ENCODE data around the gene BNIP5.
"Not testable (repeated sequence)": the region's sequence is repeated elsewhere in the genome, so short reads cannot be mapped to it uniquely, and the experiment has no call there.

The BNIP5 gene

DNA sequence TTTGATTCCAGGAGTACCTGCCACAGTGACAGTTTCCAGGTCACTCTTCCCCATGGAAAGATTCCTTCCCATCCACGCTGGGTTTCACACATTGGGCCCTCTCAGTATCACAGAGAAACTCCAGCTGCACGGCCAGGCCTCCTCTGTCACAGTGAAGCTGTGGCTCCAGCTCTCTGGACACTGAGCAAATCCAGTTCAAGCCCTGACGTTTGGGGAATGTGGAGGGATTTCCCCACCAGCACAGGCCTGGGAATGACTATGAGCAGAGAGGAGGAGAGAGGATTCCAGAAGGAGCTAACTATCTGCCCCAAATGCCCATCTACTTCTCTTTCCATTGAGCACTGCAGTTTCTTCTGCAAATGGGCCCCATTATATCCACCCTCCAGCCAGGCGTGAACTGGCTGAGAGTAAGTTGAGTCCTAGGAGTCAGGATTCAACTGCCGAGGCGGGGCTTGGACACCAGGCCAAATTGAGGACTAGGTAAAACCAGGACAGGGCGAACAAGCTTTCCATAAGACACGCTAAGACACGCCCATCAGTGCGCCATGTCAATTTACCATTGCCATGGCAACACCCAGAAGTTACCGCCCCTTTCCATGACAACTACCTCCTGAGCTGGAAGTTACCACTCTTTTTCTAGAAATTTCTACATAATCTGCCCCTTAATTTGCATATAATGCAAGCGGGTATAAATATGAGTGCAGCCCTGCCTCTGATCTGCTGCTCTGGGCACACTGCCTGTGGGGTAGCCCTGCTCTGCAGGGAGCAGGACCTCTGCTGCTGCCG lies 9.2 kb upstream of the BNIP5 start:
- in situ Hi-C loops (cut with MboI; ENCODE audit: low sequenced_read_pairs), result no loop called here

DNA sequence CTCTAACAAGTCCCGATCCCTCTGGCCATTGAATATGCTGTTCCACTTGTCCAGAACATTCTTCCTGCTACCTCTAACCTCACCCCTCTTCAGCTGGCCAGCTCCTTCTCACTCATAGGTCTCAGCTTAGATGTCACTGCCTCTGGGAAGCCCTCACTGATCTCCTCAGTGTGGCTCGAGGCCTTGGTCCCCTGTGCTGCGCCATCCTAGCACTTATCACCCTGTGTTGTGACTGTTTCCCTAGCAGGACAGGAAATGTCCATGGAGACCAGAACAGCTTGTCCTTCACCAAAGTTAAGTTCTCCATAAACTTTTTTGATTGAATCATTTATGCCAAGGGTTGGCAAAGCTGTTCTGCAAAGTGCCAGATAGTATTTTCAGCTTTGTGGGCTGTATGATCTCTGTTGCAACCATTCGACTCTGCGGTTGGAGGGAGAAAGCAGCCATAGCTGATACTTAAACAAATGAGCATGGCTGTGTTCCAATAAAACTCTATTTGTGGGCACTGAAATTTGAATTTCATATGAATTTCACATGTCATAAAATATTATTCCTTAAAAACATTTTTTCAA lies 6.5 kb upstream of the BNIP5 start:
- in situ Hi-C loops (cut with MboI; ENCODE audit: low sequenced_read_pairs), result no loop called here

DNA sequence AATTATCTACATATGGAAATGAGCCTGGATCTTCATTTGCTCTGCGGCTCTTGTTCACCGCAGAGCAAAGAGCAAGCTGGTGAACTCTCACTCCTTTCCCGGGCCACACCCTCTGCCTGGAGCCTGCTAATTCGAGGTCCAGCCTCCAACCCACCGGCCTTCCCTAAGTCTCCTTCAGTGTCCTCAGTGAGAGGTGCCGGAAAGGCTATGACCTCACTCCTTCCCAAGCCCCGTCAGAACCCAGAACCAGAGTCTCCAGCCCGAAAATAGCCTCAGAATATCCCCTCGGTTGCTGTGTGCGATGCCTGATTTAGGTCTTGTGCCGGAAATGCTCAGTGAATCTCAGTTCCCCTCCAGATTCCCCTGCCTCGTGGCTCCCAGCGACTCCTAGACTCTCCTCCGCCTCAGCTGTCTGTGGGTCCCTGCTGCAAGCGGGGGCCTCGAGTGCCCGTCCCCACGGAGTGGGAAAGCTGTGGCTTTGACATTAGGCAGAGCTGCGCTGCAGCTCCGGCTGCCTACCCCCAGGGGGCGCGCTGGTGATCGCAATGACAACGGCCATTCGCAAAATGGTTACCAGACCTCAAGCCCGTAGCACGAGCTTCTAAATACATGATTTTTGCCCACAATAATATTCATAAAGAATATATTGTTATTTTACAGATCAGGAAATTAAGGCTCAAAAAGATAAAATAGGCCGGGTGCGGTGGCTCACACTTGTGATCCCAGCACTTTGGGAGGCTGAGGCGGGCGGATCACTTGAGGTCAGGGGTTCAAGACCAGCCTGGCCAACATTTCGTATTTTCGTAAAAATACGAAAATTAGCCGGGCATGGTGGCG lies 4.1 kb upstream of the BNIP5 start:
- in situ Hi-C loops (cut with MboI; ENCODE audit: low sequenced_read_pairs), result no loop called here

DNA sequence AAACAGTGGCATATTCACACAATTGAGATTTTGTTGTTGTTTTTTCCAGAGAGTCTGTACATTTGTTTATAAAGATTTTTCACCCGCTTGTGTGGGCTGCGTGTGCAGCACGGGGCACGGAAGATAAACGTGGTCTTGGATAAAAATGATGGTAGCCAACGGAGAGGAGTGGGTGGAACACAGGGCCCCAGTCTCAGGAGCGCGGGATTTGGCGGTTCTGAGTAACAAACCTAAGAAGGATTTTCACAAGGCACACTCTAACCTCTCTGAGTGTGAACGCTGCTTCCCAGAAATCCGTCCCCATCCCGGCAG lies 3.6 kb upstream of the BNIP5 start:
- in situ Hi-C loops (cut with MboI; ENCODE audit: low sequenced_read_pairs), result no loop called here

DNA sequence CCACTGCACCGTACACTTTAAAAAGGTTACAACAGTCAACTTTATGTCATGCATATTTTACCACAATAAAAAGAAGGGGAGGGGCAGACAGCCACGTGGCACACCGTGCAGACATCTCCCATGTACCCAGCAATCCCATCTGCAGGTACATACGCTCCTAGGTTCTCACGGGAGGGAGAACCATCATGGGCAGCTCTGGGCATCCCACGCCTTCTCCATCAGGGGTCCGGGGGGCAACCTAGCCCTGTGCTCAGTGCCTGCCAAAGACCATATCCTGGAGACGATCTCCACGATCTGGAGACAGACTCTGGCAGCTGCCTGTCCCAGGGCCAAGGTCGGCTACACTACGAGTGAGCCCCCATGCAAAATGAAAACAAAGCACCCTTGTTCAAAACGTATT lies 2.5 kb upstream of the BNIP5 start:
- in situ Hi-C loops (cut with MboI; ENCODE audit: low sequenced_read_pairs), result no loop called here

DNA sequence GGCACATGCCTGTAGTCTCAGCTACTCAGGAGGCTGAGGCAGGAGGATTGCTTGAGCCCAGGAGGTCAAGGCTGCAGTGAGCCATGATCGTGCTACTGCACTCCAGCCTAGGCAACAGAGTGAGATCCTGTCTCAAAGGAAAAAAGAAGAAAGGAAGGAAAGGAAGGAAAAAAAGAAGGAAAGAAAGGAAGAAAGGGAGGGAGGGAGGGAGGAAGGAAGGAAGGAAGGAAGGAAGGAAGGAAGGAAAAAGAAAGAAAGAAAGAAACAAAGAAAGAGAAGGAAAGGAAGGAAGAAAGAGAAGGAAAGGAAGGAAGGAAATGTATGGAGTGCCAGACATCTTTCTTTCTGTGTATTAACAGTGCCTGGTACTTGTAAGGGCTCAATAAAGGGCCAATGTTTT lies 1.5 kb upstream of the BNIP5 start:
- in situ Hi-C loops (cut with MboI; ENCODE audit: low sequenced_read_pairs), result not testable (repeated sequence)

DNA sequence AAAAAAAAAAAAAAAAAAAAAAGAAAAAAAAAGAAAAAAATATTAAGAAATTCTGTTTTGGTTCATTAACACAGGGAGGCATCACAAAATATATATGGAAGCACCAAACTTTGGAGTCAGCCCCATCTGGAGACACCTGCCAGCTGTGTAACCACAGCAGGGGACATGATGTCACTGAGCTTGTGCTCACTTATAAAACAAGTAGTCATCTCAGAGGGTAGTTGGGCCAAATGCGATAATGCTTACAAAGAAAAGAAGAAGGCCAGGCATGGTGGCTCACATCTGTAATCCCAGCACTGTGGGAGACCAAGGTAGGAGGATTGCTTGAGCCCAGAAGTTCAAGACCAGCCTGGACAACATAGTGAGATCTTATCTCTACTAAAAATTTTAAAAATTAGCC lies 1.1 kb upstream of the BNIP5 start:
- in situ Hi-C loops (cut with MboI; ENCODE audit: low sequenced_read_pairs), result no loop called here

DNA sequence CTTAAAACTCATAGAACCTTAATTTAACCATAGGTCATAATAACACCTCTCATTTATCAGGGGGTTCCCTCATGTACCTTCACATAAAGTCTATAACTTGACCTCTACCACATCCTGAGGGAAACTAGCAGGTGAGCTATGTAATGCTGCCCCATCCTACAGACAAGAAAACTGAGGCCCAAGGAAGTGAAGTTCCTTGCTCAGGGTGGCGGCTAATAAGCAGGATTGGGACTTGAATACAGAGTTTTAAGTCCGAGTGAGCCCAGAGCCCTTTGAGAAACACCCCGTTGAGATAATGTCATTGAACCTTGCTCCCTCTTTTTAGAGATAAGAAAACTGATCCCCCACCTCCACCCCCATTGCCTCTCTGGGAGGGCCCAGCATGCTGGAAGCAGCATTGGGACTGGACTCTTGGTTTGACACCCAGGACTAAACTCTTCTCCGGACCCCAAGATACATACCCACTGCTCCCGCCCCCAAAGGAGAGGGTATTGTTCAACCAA lies 429 bp downstream of the BNIP5 start:
- in situ Hi-C loops (cut with MboI; ENCODE audit: low sequenced_read_pairs), result no loop called here

DNA sequence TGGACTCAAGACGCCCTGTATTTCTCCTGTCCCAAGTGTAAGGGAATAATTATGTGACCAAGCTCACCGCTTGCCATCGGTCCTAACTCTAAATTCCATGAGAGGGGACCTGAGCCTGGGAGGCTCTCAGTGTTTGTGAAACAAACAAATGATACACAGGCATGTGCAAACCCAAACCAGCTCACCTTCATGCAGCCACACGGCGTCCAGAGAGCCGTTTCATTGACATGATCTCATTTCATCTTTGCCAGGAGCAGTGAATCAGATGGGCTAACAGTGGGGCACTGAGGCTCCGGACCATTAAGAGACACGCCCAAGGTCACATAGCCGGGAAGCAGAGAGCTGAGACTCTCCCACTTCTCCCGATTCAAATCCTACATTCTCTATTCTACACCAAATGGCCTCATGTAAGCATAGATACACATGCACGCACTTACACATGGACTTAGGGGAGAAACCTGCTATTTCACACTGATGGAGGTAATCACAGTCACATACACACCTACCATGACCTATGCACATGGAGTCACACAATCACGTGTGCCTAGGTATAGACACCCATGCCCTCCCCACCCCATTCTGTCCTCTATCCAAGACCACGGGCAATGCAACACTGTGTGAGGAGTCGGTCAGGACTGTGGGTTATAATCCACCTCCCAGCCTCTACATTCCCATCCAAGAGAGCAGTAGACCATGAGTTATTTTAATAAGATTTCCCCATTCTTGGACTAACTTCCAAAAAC lies 1.1 kb downstream of the BNIP5 start:
- in situ Hi-C loops (cut with MboI; ENCODE audit: low sequenced_read_pairs), result no loop called here

DNA sequence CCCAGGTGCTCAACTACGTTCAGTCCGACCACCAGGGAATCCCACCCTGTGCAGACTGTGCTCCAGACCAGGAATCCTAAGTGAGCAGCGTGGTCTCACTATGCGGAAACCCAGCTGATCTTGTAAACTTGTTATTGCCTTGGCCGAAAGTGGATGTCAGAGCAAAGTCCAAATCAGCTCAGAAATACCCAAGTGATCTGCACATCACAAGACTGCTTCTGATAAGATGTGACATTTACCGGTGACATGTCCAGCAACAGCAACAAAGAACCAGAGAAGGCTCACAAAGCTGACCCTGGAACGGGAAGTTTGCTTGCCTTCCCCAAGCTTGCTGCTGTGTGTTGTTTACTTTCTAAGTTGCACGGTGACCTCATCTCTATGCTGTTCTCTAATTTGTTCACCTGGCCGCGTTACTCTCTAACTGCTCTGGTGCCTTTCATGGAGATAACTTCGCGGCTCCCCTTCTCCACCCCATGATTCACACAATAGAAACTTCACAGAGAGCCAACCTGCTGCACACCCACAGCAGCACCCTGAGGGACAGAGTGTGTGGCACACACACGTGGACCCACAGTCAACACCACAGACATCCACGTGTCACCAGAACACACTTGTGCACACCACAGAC lies 1.7 kb downstream of the BNIP5 start:
- in situ Hi-C loops (cut with MboI; ENCODE audit: low sequenced_read_pairs), result no loop called here

DNA sequence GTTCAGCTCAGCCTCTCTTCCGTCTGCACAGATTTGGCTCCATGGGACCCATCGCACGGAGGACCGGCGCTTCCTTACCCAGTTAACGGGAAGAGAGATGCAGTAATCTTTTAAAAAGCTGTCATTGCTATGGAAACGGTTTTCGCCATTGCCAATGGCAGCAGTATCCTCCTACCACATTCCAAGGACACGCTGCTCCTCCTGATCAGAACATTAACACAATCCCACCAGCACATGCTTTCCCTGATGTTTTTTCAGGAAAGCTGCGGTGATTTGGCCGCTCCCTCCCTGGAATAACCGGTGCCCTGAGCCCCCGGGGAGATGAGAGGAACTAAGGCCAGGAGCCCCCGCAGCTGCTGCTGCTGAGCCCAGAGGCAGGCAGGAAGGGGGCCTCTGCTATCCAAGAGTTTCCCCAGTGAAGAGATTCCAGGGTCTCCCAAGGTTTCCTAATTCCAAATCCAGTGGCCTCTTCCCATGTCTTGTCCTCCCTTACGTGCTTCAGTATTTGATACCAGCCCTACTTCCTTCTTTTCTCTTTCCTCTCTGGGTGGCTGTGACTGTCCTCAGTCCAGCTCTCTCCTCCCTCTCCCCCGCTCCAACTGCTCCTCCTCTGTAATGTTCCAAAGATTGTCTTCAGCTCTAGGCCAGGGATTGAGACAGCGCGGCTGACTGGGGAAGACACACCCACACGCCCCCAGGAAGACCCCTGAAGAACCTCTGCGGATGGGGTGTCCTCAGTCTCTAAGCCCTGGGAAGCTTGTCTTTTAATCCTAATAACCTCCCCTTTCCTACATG lies 2.6 kb downstream of the BNIP5 start:
- in situ Hi-C loops (cut with MboI; ENCODE audit: low sequenced_read_pairs), result no loop called here

DNA sequence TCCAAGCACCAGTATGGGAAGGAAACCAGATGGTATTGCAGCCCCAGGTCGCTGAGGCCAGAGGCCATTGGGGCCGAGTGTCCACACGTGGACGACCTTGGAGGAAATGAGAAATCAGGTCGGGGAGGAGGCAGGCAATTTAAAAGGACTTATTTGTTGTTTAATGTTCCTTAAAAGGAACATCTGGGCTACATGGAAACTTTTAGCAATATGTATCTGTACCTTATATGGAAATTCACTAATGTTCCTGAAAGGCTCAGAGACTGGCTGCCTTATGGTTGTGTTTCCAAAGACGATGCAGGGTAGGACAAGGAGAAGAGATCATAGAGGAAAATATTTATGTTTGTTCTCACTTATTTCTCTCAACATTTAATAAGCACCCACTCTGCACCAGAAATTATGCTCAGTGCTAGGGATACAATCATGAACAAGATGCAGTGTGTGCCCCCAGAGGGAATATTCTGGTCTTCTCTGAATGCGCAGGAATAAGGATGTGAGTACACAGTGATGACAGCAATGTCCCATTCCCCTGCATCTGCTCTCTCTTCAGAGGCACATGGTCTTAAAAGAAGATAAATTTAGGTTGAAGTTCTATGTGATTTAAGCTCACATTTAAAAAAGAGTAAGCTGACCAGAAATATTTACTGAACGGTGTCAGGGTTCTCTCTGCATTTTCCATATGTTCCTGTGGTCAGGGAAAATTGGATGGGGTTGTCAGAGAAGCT lies 3.4 kb downstream of the BNIP5 start:
- in situ Hi-C loops (cut with MboI; ENCODE audit: low sequenced_read_pairs), result no loop called here

DNA sequence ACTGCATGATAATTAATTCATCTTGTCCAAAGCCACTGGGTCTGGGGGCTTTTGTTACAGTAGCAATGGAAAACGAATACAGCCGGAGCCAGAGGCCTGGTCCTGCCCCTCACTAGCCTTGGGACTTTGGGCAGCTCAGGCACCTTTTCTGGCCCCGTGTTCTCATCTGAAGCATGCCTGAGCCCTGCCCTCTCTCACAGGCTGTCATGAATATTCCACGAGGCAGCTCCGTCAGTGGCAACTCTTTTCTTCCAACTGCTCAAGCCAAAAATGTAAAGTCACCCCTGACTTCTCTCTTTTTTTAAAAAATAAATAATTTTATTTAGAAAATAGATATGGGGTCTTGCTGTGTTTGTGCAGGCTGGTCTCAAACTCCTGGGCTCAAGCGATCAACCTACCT lies 5.3 kb downstream of the BNIP5 start:
- in situ Hi-C loops (cut with MboI; ENCODE audit: low sequenced_read_pairs), result no loop called here

DNA sequence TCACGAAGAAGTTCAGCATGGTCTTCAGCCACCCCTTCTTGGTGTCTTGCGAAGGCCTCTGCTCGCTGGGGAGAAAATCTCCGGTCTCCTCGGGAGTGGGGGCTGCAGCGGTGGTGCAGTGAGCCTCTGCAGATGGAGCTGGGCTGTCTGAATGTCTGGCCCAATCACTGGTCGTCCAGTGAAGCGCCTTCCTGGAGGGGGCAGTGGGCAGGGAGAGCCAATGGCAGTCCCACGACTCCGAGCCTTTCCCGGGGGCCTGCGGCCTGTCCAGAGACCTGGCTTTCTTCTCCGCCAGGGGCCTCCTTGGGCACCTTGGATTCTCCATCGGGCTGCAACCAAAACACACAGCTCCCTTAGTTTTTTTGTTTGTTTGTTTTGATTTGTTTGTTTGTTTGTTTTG lies 6.3 kb downstream of the BNIP5 start:
- in situ Hi-C loops (cut with MboI; ENCODE audit: low sequenced_read_pairs), result no loop called here

DNA sequence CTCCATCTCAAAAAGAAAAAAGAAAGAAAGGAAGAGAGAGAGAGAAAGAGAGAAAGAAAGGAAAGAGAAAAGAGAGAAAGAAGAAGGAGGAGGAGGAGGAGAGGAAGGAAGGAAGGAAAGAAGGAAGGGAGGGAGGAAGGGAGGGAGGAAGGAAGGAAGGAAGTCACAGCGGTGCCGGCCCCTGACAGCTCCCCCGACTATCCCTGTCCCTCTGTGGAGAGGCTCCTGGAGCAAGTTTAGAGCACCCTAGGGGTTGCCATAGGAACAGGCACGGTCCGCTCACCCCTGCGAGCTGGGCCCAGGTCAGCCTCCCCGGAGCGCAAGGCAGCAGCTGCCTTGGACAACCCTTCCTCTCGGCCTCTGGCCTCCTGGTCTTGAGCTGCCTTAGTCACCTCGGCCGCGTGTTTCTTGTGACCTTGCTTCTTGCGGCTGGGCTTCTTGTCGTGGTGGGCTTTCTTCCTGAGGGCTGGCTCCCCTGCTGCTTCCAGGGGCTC lies 6.8 kb downstream of the BNIP5 start:
- in situ Hi-C loops (cut with MboI; ENCODE audit: low sequenced_read_pairs), result no loop called here

DNA sequence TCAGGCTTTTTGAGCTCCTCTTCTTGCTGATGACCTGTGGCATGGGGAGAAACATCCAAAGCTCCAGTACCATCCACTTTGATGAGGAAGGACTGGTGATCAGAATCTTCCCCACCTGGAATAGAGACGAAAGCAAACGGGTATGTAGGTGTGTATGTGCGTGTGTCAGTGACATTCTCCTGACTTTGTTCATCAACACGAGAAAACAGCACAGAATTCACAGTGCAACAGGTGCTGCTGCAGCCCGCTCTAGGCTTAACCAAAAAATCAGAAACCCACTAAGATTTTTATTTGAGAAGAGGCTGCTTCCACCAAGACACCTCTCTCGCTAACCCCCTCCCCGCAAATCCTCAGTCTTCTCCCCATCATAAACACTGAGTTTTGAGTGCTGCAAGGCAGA lies 8.1 kb downstream of the BNIP5 start:
- in situ Hi-C loops (cut with MboI; ENCODE audit: low sequenced_read_pairs), result no loop called here

DNA sequence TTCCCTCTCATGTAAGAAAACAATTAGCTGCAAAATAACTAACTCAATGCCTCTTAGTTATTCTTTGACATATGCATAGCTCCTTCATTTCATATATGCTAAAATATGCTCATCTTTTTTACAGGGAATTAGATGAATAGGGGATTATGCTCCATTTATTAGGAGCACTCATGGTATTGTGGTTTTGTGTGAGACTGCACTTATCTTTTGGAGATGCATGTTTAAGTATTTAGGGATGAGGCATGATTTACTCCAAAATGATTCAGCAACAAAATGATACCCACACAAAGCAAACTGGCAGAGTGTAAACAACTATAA lies 8.8 kb downstream of the BNIP5 start:
- in situ Hi-C loops (cut with MboI; ENCODE audit: low sequenced_read_pairs), result no loop called here

DNA sequence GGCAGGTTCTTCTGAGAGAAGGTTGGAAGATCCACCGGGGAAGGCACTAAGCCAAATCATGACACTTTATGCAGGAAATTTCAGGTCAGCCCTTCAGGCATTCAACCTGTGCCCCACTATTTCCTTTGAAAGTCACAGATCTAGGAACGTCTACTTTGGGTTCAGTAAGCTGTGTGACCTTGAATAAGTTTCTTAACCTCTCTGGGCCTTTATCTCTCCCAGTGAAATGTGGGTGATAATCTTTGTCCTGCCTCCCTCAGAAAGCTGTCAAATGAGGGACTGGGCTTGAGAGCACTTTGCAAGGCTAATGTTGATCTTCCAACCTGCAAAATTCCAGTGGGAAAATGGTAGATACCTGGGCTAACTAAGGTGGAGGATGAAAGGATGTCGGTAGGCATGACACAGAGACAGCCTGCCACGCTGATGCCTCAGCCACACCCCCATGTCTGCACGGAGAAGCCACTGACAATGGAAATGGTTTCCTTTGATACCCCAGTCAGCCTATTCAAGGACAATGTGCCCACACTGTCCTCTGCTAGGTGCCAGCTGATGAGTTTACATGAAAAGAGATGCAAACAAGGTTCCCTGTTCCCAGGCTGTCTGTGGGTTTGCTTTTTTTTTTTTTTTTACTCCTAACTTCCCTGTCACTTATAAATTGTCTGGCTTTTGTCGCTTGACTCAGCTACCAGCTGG lies 9.3 kb downstream of the BNIP5 start:
- in situ Hi-C loops (cut with MboI; ENCODE audit: low sequenced_read_pairs), result no loop called here
